Lower leg skin (tissue), 4 donors: ENCODE results near the gene CAT. TPM values are rescaled to one million over a fixed set of nuclear protein-coding genes. Genes with fewer than 3 reads are reported as not detected.

Source experiments
- DNase-seq, 2 donors: peaks; one replicate each; pipeline ENCODE4 v3.0.0-alpha.2; 2019; ENCODE audit warnings: low spot score in 2 of 2
- H3K4me3 ChIP-seq: fragments of 200-600 bp; sonication (generic); 2 replicates; pipeline ENCODE4 v1.5.1; 2017; ENCODE audit warnings: mild to moderate bottlenecking, low read depth; ENCODE audit not compliant: poor library complexity, severe bottlenecking
- CTCF ChIP-seq, 3 donors: fragments of 450-650 bp; IDR thresholded peaks; one replicate each; pipeline ENCODE4 v1.5.1; 2016; ENCODE audit warnings: antibody characterized with exemption in 3 of 3, mild to moderate bottlenecking in 3 of 3, moderate library complexity in 2 of 3
- POLR2A ChIP-seq, 2 donors: fragments of 450-650 bp; IDR thresholded peaks; one replicate each; pipeline ENCODE4 v1.6.1; 2016 to 2017; ENCODE audit warnings: antibody characterized with exemption in 2 of 2, mild to moderate bottlenecking in 1 of 2, moderate library complexity in 1 of 2
- intact Hi-C: fragments of 100-400 bp; cut with DNase I; formaldehyde crosslinking; loops from one replicate; pipeline ENCODE4 v1.15.0; 2023; ENCODE audit warnings: low total_unique reads
- total RNA-seq, 4 donors: library from RNA; depleted of rRNA; stranded (reverse); fragments of >200 nt; gene quantifications; one replicate each; pipeline ENCODE4 v1.1.0, GENCODE V29; 2016

The CAT gene
- total RNA-seq, 4 donors from 2014 or later, result 152 to 260 (median 186) TPM

GRCh38 chr11:34521265-34521664, 82.5 kb downstream of the CAT start:
- H3K4me3 ChIP-seq, result no peak overlapping the region
- no peak for DNase-seq
- intact Hi-C loops, result no loop called here
- TF ChIP-seq POLR2A (IDR thresholded peaks at IDR 0.05), result no peak
- TF ChIP-seq CTCF (IDR thresholded peaks at IDR 0.05), result no peak

Other genes with a start within 250 kb of the CAT start
- 10 to 100 TPM in 2 of 4 donors, 1 to 10 TPM in 2; 6.1 to 24.2 (median 11.1) TPM for gene ABTB2, start 80.9 kb upstream of the CAT start, total RNA-seq
- gene ELF5, start 74.9 kb downstream of the CAT start, total RNA-seq, result 10 to 100 TPM in 2 of 4 donors, 1 to 10 TPM in 2; 1.9 to 13.5 (median 9.9) TPM
- gene EHF, start 182.2 kb downstream of the CAT start, total RNA-seq, result 100 to 1,000 TPM in 2 of 4 donors, 10 to 100 TPM in 2; 58.2 to 130 (median 86.3) TPM